Astrocyte of the spinal cord (primary cell): ENCODE data around the gene P2RX7.
"Not testable (repeated sequence)": the region's sequence is repeated elsewhere in the genome, so short reads cannot be mapped to it uniquely, and the experiment has no call there.

ENCODE experiments used
- DNase-seq: peaks from one replicate; pipeline ENCODE4 v3.0.0; 2011; ENCODE audit warnings: low read depth, low spot score
- H3K4me3 ChIP-seq: 2 replicates; pipeline ENCODE4 v1.5.1; 2011; ENCODE audit warnings: low read depth, mild to moderate bottlenecking, low read length, moderate library complexity
- in situ Hi-C: cut with HindIII; loops from 2 replicates; pipeline ENCODE4 v1.10.0; 2017; ENCODE audit warnings: low sequenced_read_pairs
- TF ChIP-seq, protein P1 (sequence below): IDR thresholded peaks from 2 replicates; pipeline ENCODE4 v1.5.1; 2012; ENCODE audit warnings: low read depth, mild to moderate bottlenecking, low read length, inconsistent platforms

P2RX7 gene

DNA sequence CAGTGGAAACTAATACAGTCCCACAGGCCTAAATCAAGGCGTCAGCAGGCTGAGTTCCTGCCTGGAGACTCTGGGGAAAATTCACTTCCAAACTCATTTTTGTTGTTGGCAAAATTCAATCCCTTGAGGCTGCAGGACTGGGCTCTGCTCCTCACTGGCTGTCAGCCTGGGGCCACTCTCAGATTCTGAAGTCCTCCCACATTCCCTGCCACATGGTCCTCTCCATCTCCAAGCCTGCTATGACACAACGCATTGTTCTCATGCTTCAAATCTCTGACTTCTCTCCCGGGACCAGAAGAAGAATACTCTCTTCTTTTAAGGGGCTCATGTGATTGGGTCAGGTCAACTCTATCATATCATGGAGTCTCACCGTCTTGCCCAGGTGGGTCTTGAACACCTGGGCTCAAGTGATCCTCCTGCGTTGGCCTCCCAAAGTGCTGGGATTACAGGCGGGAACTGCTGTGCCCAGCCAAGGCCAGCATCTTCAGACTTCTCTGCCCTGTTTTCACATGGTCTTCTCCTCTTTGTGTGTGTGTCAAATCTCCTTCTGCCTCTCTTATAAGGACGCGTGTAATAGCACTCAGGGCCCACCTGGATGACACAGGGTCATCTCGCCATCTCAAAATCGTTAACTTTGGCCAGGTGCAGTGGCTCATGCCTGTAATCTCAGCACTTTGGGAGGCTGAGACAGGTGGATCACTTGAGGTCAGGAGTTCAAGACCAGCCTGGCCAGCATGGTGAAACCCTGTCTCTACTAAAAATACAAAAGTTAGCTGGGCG, 9.7 kb downstream of the P2RX7 start:
- DNase-seq = no peak
- TF ChIP-seq, protein P1, sequence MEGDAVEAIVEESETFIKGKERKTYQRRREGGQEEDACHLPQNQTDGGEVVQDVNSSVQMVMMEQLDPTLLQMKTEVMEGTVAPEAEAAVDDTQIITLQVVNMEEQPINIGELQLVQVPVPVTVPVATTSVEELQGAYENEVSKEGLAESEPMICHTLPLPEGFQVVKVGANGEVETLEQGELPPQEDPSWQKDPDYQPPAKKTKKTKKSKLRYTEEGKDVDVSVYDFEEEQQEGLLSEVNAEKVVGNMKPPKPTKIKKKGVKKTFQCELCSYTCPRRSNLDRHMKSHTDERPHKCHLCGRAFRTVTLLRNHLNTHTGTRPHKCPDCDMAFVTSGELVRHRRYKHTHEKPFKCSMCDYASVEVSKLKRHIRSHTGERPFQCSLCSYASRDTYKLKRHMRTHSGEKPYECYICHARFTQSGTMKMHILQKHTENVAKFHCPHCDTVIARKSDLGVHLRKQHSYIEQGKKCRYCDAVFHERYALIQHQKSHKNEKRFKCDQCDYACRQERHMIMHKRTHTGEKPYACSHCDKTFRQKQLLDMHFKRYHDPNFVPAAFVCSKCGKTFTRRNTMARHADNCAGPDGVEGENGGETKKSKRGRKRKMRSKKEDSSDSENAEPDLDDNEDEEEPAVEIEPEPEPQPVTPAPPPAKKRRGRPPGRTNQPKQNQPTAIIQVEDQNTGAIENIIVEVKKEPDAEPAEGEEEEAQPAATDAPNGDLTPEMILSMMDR = no peak
- H3K4me3 ChIP-seq = no peak overlapping the region
- in situ Hi-C loops = no loop called here

DNA sequence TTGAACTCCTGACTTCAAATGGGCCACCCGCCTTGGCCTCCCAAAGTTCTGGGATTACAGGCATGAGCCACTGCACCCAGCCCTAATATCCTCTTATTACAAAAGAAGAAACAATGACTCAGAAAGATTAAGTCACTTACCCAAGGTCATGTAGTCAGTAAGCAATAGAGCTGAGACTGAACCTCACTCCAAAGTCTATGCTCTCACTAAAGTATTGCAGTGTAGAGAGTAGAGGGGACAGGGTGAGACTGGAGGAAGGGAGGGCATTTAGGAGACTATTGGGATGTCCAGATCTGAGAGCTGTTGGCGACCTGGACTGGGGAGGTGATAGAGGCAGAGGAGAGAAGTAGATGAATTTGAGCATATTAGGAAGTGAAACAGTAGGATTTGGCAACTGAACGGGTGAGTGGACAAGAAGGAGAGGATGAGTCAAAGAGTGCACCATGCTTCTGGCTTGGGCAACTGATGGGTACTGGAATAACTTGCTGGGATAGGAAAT, 11.8 kb downstream of the P2RX7 start:
- DNase-seq = peak; percentile 18
- TF ChIP-seq, protein P1 = no peak
- no peak overlapping the region for H3K4me3 ChIP-seq
- in situ Hi-C loops = no loop called here

DNA sequence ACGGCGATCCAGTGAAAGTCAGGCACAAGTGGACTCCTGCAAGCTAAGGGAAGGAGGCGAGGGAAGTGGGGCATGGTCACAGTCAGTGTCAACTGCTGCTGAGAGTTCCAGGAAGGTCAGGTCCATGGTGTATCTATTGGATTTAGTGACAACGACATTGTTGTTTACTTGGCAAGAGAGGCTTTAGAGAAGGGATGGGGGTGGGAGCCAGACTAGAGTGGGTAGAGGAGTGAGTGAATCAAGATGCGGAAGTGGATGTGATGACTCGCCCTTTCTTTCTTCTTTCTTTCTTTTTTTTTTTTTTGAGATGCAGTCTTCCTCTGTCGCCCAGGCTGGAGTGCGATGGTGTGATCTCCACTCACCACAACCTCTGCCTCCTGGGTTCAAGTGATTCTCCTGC, 12.5 kb downstream of the P2RX7 start:
- peak; percentile 7 for DNase-seq
- TF ChIP-seq, protein P1 = no peak
- in situ Hi-C loops = no loop called here
- H3K4me3 ChIP-seq = no peak overlapping the region

DNA sequence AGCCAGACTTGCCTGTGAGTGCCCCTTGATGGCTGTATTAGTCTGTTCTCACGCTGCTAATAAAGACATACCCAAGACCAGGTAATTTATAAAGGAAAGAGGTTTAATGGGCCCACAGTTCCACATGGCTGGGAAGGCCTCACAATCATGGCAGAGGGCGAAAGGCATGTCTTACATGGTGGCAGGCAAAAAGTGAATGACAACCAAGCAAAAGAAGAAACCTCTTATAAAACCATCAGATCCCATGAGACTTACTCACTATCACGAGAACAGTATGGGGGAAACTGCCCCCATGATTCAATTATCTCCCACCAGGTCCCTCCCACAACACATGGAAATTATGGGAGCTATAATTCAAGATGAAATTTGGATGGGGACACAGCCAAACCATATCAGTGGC, 16.6 kb downstream of the P2RX7 start:
- in situ Hi-C loops = not testable (repeated sequence)

DNA sequence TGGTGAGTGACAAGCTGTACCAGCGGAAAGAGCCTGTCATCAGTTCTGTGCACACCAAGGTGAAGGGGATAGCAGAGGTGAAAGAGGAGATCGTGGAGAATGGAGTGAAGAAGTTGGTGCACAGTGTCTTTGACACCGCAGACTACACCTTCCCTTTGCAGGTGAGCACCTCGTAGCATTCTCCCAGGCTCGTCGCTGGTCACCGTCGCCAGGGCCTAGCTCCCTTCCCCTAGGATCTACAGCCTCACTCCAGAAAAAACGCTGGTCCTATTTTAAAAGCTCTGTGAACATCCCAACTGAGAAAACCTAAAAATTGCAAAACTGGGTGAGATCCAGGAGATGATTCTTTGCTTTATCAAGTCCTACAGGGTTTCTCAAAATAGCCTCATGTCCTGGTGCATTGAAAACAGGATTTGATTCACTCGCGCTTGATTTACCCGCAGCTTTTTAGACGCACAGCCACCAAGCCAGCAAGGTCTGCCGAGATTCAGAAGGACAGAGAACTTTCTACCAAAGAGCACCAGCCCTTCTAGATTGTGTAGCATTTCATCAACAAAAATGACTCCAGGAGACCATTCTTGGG, 22.2 kb downstream of the P2RX7 start:
- DNase-seq = no peak
- no peak overlapping the region for H3K4me3 ChIP-seq
- TF ChIP-seq, protein P1 = no peak
- in situ Hi-C loops = no loop called here

More for the DNA sequence above, 16.6 kb downstream of the P2RX7 start:
- not testable (repeated sequence) for DNase-seq, H3K4me3 ChIP-seq

DNA sequence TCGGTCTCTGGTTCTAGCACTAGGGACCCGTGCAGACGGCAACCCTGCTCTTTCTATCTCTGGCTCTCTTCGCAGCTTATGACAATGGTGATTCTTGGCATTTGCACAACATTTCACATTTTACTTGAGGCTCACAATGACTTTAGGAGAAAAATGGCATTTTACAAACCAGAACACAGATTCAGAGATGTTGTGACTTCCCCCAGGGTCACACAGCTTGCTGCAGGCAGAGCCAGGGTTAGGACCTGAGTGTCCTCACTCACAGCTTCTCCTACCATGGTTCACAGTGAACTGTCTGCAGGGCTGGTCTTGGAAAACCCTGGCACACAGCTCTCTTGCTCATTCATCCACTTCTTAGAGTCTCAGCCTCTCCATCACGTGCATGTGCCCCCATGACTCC, 23.7 kb downstream of the P2RX7 start:
- DNase-seq = no peak
- no peak overlapping the region for H3K4me3 ChIP-seq
- TF ChIP-seq, protein P1 = no peak
- in situ Hi-C loops = no loop called here

DNA sequence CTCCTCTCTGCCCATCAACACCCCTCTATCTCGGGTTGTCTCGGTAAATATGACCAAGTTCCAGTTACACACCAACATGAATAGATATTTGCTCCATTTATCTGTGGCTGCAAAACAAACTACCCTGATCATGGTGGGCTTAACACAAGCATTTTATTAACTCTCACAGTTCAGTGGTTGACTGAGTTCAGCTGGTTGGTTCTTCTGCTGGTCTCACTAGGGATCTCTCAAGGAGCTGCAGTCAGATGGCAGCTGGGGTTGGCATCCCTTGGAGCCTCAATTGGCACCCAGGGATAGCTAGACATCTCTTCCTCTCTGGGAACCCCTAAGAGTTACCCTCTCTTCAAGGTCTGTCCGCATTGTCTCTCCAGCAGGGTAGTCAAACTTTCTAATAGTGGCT, 25.4 kb downstream of the P2RX7 start:
- H3K4me3 ChIP-seq = no peak overlapping the region
- TF ChIP-seq, protein P1 = no peak
- in situ Hi-C loops = no loop called here

DNA sequence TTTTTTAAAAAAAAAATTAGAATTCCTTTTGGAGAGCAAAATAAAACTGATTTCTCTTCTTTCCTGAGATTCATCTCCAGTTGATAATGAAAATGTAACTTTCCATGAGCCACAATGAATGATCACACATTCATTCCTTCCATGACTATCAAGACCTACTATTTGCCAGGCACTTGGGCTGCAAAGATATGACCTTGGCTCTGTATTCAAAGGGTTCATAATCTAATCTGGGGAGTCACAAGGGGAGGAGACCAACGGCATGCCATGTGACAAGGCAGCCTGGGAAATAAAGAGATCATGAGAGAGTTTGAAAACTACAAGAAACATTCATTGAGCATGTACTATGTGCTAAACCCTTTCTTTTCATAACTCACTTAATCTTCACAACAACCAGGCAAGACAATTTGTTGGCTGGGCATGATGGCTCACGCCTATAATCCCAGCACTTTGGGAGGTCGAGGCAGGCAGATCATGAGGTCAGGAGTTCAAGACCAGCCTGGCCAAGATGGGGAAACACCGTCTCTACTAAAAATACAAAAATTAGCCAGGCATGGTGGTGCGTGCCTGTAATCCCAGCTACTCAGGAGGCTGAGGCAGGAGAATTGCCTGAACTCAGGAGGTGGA, 26.2 kb downstream of the P2RX7 start:
- DNase-seq, H3K4me3 ChIP-seq, in situ Hi-C loops: not testable (repeated sequence)

More for the DNA sequence above, 25.4 kb downstream of the P2RX7 start:
- no peak for DNase-seq
